ENCODE results near the gene NAPEPLD.

DNA sequence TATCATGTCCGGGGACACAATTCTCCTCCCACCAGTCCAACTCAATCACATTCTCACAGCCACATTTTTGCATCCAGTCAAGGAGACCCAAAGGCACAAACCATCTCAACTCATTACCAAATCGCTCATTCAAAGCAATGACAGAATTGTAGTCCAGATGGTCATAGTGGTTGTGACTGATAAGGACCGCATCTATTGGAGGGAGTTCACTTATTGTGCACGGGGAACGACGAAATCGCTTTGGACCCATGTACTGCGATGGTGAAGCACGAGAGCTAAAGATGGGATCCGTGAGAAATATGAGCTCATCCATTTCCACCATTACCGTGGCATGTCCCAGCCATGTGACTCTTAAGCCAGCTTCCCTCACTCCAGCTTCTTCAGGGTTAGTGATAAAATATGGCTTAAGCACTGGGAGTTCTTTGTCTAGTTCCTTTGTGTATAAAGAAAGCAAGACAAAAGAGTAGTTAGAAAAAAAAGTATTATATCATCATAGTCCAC is 29.1 kb downstream of the NAPEPLD start:
- TF ChIP-seq, protein P1, sequence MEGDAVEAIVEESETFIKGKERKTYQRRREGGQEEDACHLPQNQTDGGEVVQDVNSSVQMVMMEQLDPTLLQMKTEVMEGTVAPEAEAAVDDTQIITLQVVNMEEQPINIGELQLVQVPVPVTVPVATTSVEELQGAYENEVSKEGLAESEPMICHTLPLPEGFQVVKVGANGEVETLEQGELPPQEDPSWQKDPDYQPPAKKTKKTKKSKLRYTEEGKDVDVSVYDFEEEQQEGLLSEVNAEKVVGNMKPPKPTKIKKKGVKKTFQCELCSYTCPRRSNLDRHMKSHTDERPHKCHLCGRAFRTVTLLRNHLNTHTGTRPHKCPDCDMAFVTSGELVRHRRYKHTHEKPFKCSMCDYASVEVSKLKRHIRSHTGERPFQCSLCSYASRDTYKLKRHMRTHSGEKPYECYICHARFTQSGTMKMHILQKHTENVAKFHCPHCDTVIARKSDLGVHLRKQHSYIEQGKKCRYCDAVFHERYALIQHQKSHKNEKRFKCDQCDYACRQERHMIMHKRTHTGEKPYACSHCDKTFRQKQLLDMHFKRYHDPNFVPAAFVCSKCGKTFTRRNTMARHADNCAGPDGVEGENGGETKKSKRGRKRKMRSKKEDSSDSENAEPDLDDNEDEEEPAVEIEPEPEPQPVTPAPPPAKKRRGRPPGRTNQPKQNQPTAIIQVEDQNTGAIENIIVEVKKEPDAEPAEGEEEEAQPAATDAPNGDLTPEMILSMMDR (IDR thresholded peaks at IDR 0.05), result no peak
- no peak for TF ChIP-seq POLR2A (IDR thresholded peaks at IDR 0.05)

Data from tibial nerve (tissue), 3 donors.